A549 (cell line): Measurements from ENCODE around the gene ELF3. TPM values are rescaled to one million over a fixed set of nuclear protein-coding genes. Genes with fewer than 3 reads are reported as not detected.

Source experiments
- ATAC-seq, 2 experiments: fragments of 200-7000 bp in 1 of 2; fragments of >200 bp in 1 of 2; cut with Nextera tagmentation in 1 of 2; cut with Tn5 transposase in 1 of 2; 3 replicates each; pipeline versions ENCODE4 v1.8.0 to v1.9.1; 2018 to 2020; ENCODE audit warnings: mild to moderate bottlenecking in 1 of 2, moderate library complexity in 1 of 2
- CTCF ChIA-PET: fragments of 300-600 bp; sonication (Branson Sonifier 250); formaldehyde crosslinking; extraction: SDS; loops from one replicate; lab custom pipeline; 2021; ENCODE audit warnings: antibody characterized with exemption, inconsistent platforms; lab: Yijun Ruan, JAX
- POLR2A ChIA-PET: fragments of 350-600 bp; formaldehyde crosslinking; extraction: SDS; loops from one replicate; lab custom pipeline; 2021; ENCODE audit warnings: antibody characterized with exemption, inconsistent platforms; lab: Yijun Ruan, JAX
- DNase-seq, 2 experiments: peaks; one replicate each; pipeline versions ENCODE4 v3.0.0 to v3.0.0-alpha.2; 2011 to 2016; ENCODE audit warnings: low read depth in 1 of 2, low spot score in 1 of 2
- FAIRE-seq: peaks from 2 replicates; lab custom pipeline; 2011; peaks lifted over from hg19 to GRCh38; lab: Jason Lieb, UNC
- H3K27ac ChIP-seq, 2 experiments: fragments of >200 bp; sonication (Bioruptor Twin); formaldehyde crosslinking; 3 replicates each; pipeline ENCODE4 v1.5.1; 2016 to 2017
- H3K4me1 ChIP-seq: fragments of >200 bp; sonication (Bioruptor Twin); formaldehyde crosslinking; 3 replicates; pipeline ENCODE4 v1.6.1; 2016
- H3K4me2 ChIP-seq: fragments of >200 bp; sonication (Bioruptor Twin); formaldehyde crosslinking; 3 replicates; pipeline ENCODE4 v1.6.1; 2016
- H3K4me3 ChIP-seq: fragments of >200 bp; sonication (Bioruptor Twin); formaldehyde crosslinking; 3 replicates; pipeline ENCODE4 v1.5.1; 2016
- H3K9me3 ChIP-seq: fragments of >200 bp; sonication (Bioruptor Twin); formaldehyde crosslinking; 3 replicates; pipeline ENCODE4 v1.6.1; 2016
- ATOH8 ChIP-seq: fragments of 250-450 bp; sonication (Bioruptor Pico); IDR thresholded peaks from 2 replicates; pipeline ENCODE4 v1.5.0; 2020; ENCODE audit warnings: low read depth, mild to moderate bottlenecking, moderate library complexity
- BHLHE40 ChIP-seq: IDR thresholded peaks from 2 replicates; pipeline ENCODE4 v1.6.1; 2012; ENCODE audit warnings: low read depth, low read length, inconsistent platforms
- CBX2 ChIP-seq: fragments of 200-600 bp; sonication (generic); IDR thresholded peaks from 2 replicates; pipeline ENCODE4 v1.6.1; 2016; ENCODE audit warnings: low read depth, mild to moderate bottlenecking, borderline replicate concordance
- CTCF ChIP-seq: fragments of >200 bp; sonication (Bioruptor Twin); formaldehyde crosslinking; IDR thresholded peaks from 3 replicates; pipeline ENCODE4 v1.5.1; 2016
- EHMT2 ChIP-seq: fragments of 200-600 bp; sonication (generic); IDR thresholded peaks from 2 replicates; pipeline ENCODE4 v1.6.1; 2016; ENCODE audit warnings: antibody characterized with exemption, low read depth, mild to moderate bottlenecking, moderate library complexity
- FOSL2 ChIP-seq, 2 experiments: fragments of 450-650 bp in 1 of 2; fragments of >200 bp in 1 of 2; sonication (Bioruptor Twin) in 1 of 2; formaldehyde crosslinking; IDR thresholded peaks; 2 replicates each; pipeline versions ENCODE4 v1.5.0 to v1.6.1; 2016 to 2020; ENCODE audit warnings: mild to moderate bottlenecking in 1 of 2, moderate library complexity in 1 of 2
- HEYL ChIP-seq: fragments of 250-450 bp; sonication (Bioruptor Pico); IDR thresholded peaks from 2 replicates; pipeline ENCODE4 v1.8.0; 2021; ENCODE audit warnings: mild to moderate bottlenecking, moderate library complexity
- HOXA7 ChIP-seq: fragments of 250-450 bp; sonication (Bioruptor Pico); IDR thresholded peaks from 2 replicates; pipeline ENCODE4 v1.5.0; 2020; ENCODE audit warnings: mild to moderate bottlenecking, moderate library complexity
- KDM1A ChIP-seq: fragments of 200-600 bp; sonication (generic); IDR thresholded peaks from 2 replicates; pipeline ENCODE4 v1.6.1; 2016; ENCODE audit warnings: low read depth, mild to moderate bottlenecking
- KDM5A ChIP-seq: fragments of 200-600 bp; sonication (generic); IDR thresholded peaks from 2 replicates; pipeline ENCODE4 v1.6.1; 2016; ENCODE audit warnings: antibody characterized with exemption, mild to moderate bottlenecking
- MAX ChIP-seq: IDR thresholded peaks from 2 replicates; pipeline ENCODE4 v1.6.1; 2012
- NPAS2 ChIP-seq: fragments of 250-450 bp; sonication (Bioruptor Pico); IDR thresholded peaks from 2 replicates; pipeline ENCODE4 v1.8.0; 2022; ENCODE audit warnings: mild to moderate bottlenecking, moderate library complexity, borderline replicate concordance
- NR3C1 ChIP-seq: fragments of >200 bp; sonication (Bioruptor Twin); formaldehyde crosslinking; IDR thresholded peaks from 3 replicates; pipeline ENCODE4 v1.6.1; 2017
- POLR2AphosphoS2 ChIP-seq: conservative IDR thresholded peaks from 2 replicates; pipeline ENCODE4 v1.6.1; 2012; ENCODE audit warnings: low read length, improper control_type of control experiment, inconsistent platforms
- RAD21 ChIP-seq, 2 experiments: fragments of >200 bp in 1 of 2; sonication (Bioruptor Twin) in 1 of 2; formaldehyde crosslinking in 1 of 2; IDR thresholded peaks in 1 of 2; conservative IDR thresholded peaks in 1 of 2; 2 replicates in 1 of 2; 3 replicates in 1 of 2; pipeline ENCODE4 v1.6.1; 2012 to 2018; ENCODE audit warnings: inconsistent platforms in 1 of 2
- SMC3 ChIP-seq: fragments of >200 bp; sonication (Bioruptor Twin); formaldehyde crosslinking; IDR thresholded peaks from 3 replicates; pipeline ENCODE4 v1.6.1; 2018; ENCODE audit warnings: inconsistent platforms
- SREBF2 ChIP-seq: fragments of 450-650 bp; IDR thresholded peaks from 2 replicates; pipeline ENCODE4 v1.6.1; 2014; ENCODE audit warnings: mild to moderate bottlenecking, moderate library complexity
- ZC3H11A ChIP-seq: fragments of 450-650 bp; IDR thresholded peaks from 2 replicates; pipeline ENCODE4 v1.6.1; 2014; ENCODE audit warnings: antibody characterized with exemption, mild to moderate bottlenecking
- WGBS: methylation state at CpG from one replicate; pipeline ENCODE4 v1.1.6; 2017; ENCODE audit errors: missing lambda C conversion rate; 5-methylcytosine and 5-hydroxymethylcytosine counted together
- polyA plus RNA-seq, 4 experiments: library from polyadenylated mRNA; depleted of rRNA in 3 of 4; stranded (reverse); fragments of >200 nt; fragmentation: RNase III in 1 of 4; extraction: RNeasy Plus Mini Kit Qiagen cat#74134 plus additional on column Dnase treatment in 1 of 4; gene quantifications; 2 replicates in 3 of 4; 3 replicates in 1 of 4; pipeline ENCODE4 v1.2.3, GENCODE V29; 2011 to 2017

The ELF3 gene
- polyA plus RNA-seq, 2 of the 4 experiments (the other 2 are of a cell fraction): 180 to 334 TPM

GRCh38 chr1:201999625-202000238 lies 10.7 kb upstream of the ELF3 start:
- TF ChIP-seq ATOH8 (CRISPR knock-in tag): no peak
- peak; percentile 83 for TF ChIP-seq SMC3
- TF ChIP-seq RAD21 (conservative IDR thresholded peaks at IDR 0.05 in 1 of 2, IDR thresholded peaks at IDR 0.05 in 1 of 2): peak; percentile 72 to 81
- TF ChIP-seq CBX2: no peak
- TF ChIP-seq ZC3H11A: no peak
- no peak for TF ChIP-seq SREBF2
- TF ChIP-seq BHLHE40: no peak
- no peak for TF ChIP-seq HEYL (CRISPR knock-in tag)
- 0 out of 2 replicates have a peak, but pooled peaks have one; percentile 20 for TF ChIP-seq POLR2AphosphoS2
- TF ChIP-seq MAX: no peak
- no peak for TF ChIP-seq KDM5A
- TF ChIP-seq KDM1A: no peak
- TF ChIP-seq HOXA7 (CRISPR knock-in tag): no peak
- TF ChIP-seq CTCF: peak; percentile 80
- TF ChIP-seq EHMT2: no peak
- TF ChIP-seq FOSL2 (IDR thresholded peaks at IDR 0.05): no peak
- TF ChIP-seq FOSL2 (CRISPR knock-in tag; IDR thresholded peaks at IDR 0.05): no peak
- H3K4me2 ChIP-seq: no peak overlapping the region
- FAIRE-seq: peak; percentile 51
- peak; percentile 70 to 86; a peak in 5 of 6 replicates for ATAC-seq
- H3K27ac ChIP-seq: no peak overlapping the region
- WGBS: 50% methylated on average over 16 of the region's 16 CpGs
- H3K4me1 ChIP-seq: no peaks in the 10 kb centered on the region
- no peak overlapping the region for H3K4me3 ChIP-seq
- CTCF ChIA-PET: interaction anchor here (0.6 to 46.8 kb wide), 47 partner anchors 7 to 236 kb away, joined by 3 to 1624 read pairs (median 5); partner anchors contain the start of genes ELF3, GPR37L1 and RNPEP
- POLR2A ChIA-PET: interaction anchor here (0.6 to 1.9 kb wide), 3 partner anchors 10 to 121 kb away, joined by 4 to 15 read pairs (median 5); partner anchors contain the start of gene ELF3
- H3K9me3 ChIP-seq: no peaks in the 10 kb centered on the region
- peak; percentile 83 to 89 for DNase-seq

GRCh38 chr1:202002507-202002906 lies 7.9 kb upstream of the ELF3 start:
- POLR2A ChIA-PET: interaction anchor here (1.8 kb wide), 1 partner anchor 8 kb away, joined by 5 read pairs; the partner anchor contains the start of gene ELF3
- TF ChIP-seq RAD21 (conservative IDR thresholded peaks at IDR 0.05 in 1 of 2, IDR thresholded peaks at IDR 0.05 in 1 of 2): 0 out of 5 replicates have a peak, but pooled peaks of 1 of the 2 experiments have one; percentile 13
- no peak for TF ChIP-seq NR3C1
- TF ChIP-seq, all 56 proteins: peak for 1
- peaks cover 19% of the 10 kb centered on the region for H3K4me1 ChIP-seq
- ATAC-seq (no peak), DNase-seq (peak in 1 of 2 experiments; percentile 44), FAIRE-seq (no peak)
- no peaks in the 10 kb centered on the region for H3K9me3 ChIP-seq
- CTCF ChIA-PET: interaction anchor here (1.1 to 46.8 kb wide), 4 partner anchors 107 to 123 kb away, joined by 3 to 1624 read pairs (median 22); partner anchors contain the start of gene GPR37L1
- WGBS: 83% methylated on average over 9 of the region's 9 CpGs
- no peak overlapping the region for H3K4me2 ChIP-seq
- H3K4me3 ChIP-seq: no peak overlapping the region
- H3K27ac ChIP-seq: no peak overlapping the region

- CTCF ChIA-PET: interaction anchor here (0.6 to 46.8 kb wide), 17 partner anchors 8 to 138 kb away, joined by 3 to 1624 read pairs (median 5); partner anchors contain the start of gene GPR37L1
- TF ChIP-seq NPAS2: no peak
- TF ChIP-seq, all 56 proteins: peak for 0
- H3K4me1 ChIP-seq: peaks cover 40% of the 10 kb centered on the region
- no peak for DNase-seq
- no peak overlapping the region for H3K4me2 ChIP-seq
- no peak for FAIRE-seq
- POLR2A ChIA-PET: no interaction called here
- WGBS: 79% methylated on average over 9 of the region's 9 CpGs
- no peaks in the 10 kb centered on the region for H3K9me3 ChIP-seq
- no peak for ATAC-seq
- no peak overlapping the region for H3K4me3 ChIP-seq
- H3K27ac ChIP-seq: no peak overlapping the region
These were observed 5.7 kb upstream of the ELF3 start for GRCh38 chr1:202004711-202005110.
